AG04450 (cell line): ENCODE data around the gene ABCA9. TPM values are rescaled to one million over a fixed set of nuclear protein-coding genes. Genes with fewer than 3 reads are reported as not detected.

Experiments used
- CTCF ChIA-PET: fragments of 300-600, 350-600 bp; formaldehyde crosslinking; extraction: SDS; loops from one replicate; lab custom pipeline; 2022; ENCODE audit warnings: antibody characterized with exemption, inconsistent platforms; lab: Charles Lee
- POLR2A ChIA-PET: fragments of 350-600 bp; formaldehyde crosslinking; extraction: SDS; loops from one replicate; lab custom pipeline; 2021; ENCODE audit warnings: antibody characterized with exemption, inconsistent platforms; lab: Yijun Ruan, JAX
- DNase-seq: peaks from one replicate; pipeline ENCODE4 v3.0.0-alpha.2; 2011; ENCODE audit warnings: low read depth, low spot score
- H3K27ac ChIP-seq: one replicate; pipeline ENCODE4 v1.5.1; 2012; ENCODE audit warnings: low read depth, low read length, control low read depth
- H3K27me3 ChIP-seq: one replicate; pipeline ENCODE4 v1.6.0; 2012; ENCODE audit warnings: low read length; ENCODE audit not compliant: control insufficient read depth, insufficient read depth
- H3K4me3 ChIP-seq: 2 replicates; pipeline ENCODE4 v1.5.1; 2011; ENCODE audit warnings: mild to moderate bottlenecking, low read depth, low read length, control low read depth
- H3K9me3 ChIP-seq: 2 replicates; pipeline ENCODE4 v1.5.1; 2012; ENCODE audit warnings: low read length; ENCODE audit not compliant: control insufficient read depth, insufficient read depth
- CTCF ChIP-seq: IDR thresholded peaks from 2 replicates; pipeline ENCODE4 v1.5.1; 2011; ENCODE audit warnings: low read depth, low read length, control low read depth, inconsistent platforms
- polyA plus RNA-seq: library from polyadenylated mRNA; depleted of rRNA; stranded (reverse); fragments of >200 nt; gene quantifications from 2 replicates; pipeline ENCODE4 v1.2.3, GENCODE V29; 2011

ABCA9 gene
- polyA plus RNA-seq, 1 experiment: 0.10 TPM

GRCh38 chr17:69030169-69030568 lies 30.6 kb downstream of the ABCA9 start:
- CTCF ChIA-PET: no interaction called here
- no peak overlapping the region for H3K4me3 ChIP-seq
- H3K27me3 ChIP-seq: no peaks in the 10 kb centered on the region
- H3K9me3 ChIP-seq: no peaks in the 10 kb centered on the region
- no peak for TF ChIP-seq CTCF
- DNase-seq: no peak
- no peak overlapping the region for H3K27ac ChIP-seq
- POLR2A ChIA-PET: no interaction called here

- DNase-seq: no peak
- Histone ChIP-seq H3K9me3 (no peaks in the 10 kb centered on the region), H3K27ac (no peak overlapping the region), H3K27me3 (no peaks in the 10 kb centered on the region), H3K4me3 (no peak overlapping the region)
- ChIA-PET CTCF (no interaction called here), POLR2A (no interaction called here)
- TF ChIP-seq CTCF: no peak
Measured at GRCh38 chr17:69018687-69019086, 42.0 kb downstream of the ABCA9 start.

- no peak for DNase-seq
- TF ChIP-seq CTCF: no peak
- CTCF ChIA-PET: no interaction called here
- H3K9me3 ChIP-seq: no peaks in the 10 kb centered on the region
- H3K4me3 ChIP-seq: no peak overlapping the region
- no peak overlapping the region for H3K27ac ChIP-seq
- no peaks in the 10 kb centered on the region for H3K27me3 ChIP-seq
- POLR2A ChIA-PET: no interaction called here
Measured at GRCh38 chr17:69018022-69018615, 42.6 kb downstream of the ABCA9 start.

- Histone ChIP-seq H3K9me3 (no peaks in the 10 kb centered on the region), H3K27ac (no peak overlapping the region), H3K4me3 (no peak overlapping the region), H3K27me3 (no peaks in the 10 kb centered on the region)
- TF ChIP-seq CTCF: no peak
- no peak for DNase-seq
- POLR2A ChIA-PET: no interaction called here
- CTCF ChIA-PET: no interaction called here
Measured at GRCh38 chr17:69015631-69016030, 45.1 kb downstream of the ABCA9 start.

GRCh38 chr17:69012895-69013805 lies 47.6 kb downstream of the ABCA9 start:
- no peak for TF ChIP-seq CTCF
- DNase-seq: no peak
- Histone ChIP-seq H3K4me3 (no peak overlapping the region), H3K27me3 (no peaks in the 10 kb centered on the region), H3K9me3 (no peaks in the 10 kb centered on the region), H3K27ac (no peak overlapping the region)
- ChIA-PET CTCF (no interaction called here), POLR2A (interaction anchor here (0.7 kb wide), 1 partner anchor 1620 kb away, joined by 3 read pairs; no protein-coding TSS in a partner anchor)
